K562 (cell line): ENCODE data around the gene STT3B. TPM values are rescaled to one million over a fixed set of nuclear protein-coding genes. Genes with fewer than 3 reads are reported as not detected.

Experiments
- HNRNPK ChIP-seq: fragments of 200-400 bp; formaldehyde crosslinking; IDR thresholded peaks from one replicate; pipeline ENCODE4 v1.6.1; 2018; ENCODE audit warnings: mild to moderate bottlenecking, low read depth, low read length; ENCODE audit not compliant: poor library complexity, severe bottlenecking
- POLR2G ChIP-seq: fragments of 200-400 bp; formaldehyde crosslinking; IDR thresholded peaks from 2 replicates; pipeline ENCODE4 v1.6.1; 2017; ENCODE audit warnings: low read depth, mild to moderate bottlenecking, antibody characterized with exemption, low read length, moderate library complexity
- PRMT5 ChIP-seq: sonication (generic); formaldehyde crosslinking; IDR thresholded peaks from 2 replicates; pipeline ENCODE4 v1.5.0; 2020; ENCODE audit warnings: missing genetic modification reagents
- TGIF2 ChIP-seq: sonication (generic); formaldehyde crosslinking; IDR thresholded peaks from 2 replicates; pipeline ENCODE4 v1.8.1; 2022; ENCODE audit warnings: mild to moderate bottlenecking, missing genetic modification reagents, moderate library complexity
- XRCC4 ChIP-seq: IDR thresholded peaks from one replicate; pipeline ENCODE4 v1.6.1; 2011; ENCODE audit not compliant: insufficient read depth, insufficient read length; ENCODE audit errors: extremely low read depth
- ZKSCAN1 ChIP-seq: fragments of 150-350 bp; IDR thresholded peaks from 2 replicates; pipeline ENCODE4 v1.6.1; 2016; ENCODE audit warnings: low read depth, low read length
- ZNF121 ChIP-seq: sonication (generic); formaldehyde crosslinking; conservative IDR thresholded peaks from 2 replicates; pipeline ENCODE4 v1.8.0; 2022; ENCODE audit warnings: missing genetic modification reagents
- ZNF212 ChIP-seq: fragments of 450-650 bp; formaldehyde crosslinking; IDR thresholded peaks from 2 replicates; pipeline ENCODE4 v1.4.0; 2020; ENCODE audit warnings: mild to moderate bottlenecking
- ZNF282 ChIP-seq: sonication (generic); formaldehyde crosslinking; IDR thresholded peaks from 2 replicates; pipeline ENCODE4 v1.8.1; 2023; ENCODE audit warnings: missing genetic modification reagents
- ZNF696 ChIP-seq: fragments of 250-450 bp; sonication (Bioruptor Pico); conservative IDR thresholded peaks from 2 replicates; pipeline ENCODE4 v1.4.0; 2020; ENCODE audit warnings: mild to moderate bottlenecking, moderate library complexity
- polyA plus RNA-seq, 8 experiments: library from polyadenylated mRNA; depleted of rRNA in 4 of 8; stranded (reverse) in 5 of 8; unstranded in 3 of 8; fragments of >200 nt; fragmentation: Nextera tagmentation in 2 of 8; fragmentation: Illumina TruSeq in 1 of 8; extraction: Ambion mirVana in 2 of 8; extraction: Trizol in 1 of 8; gene quantifications; 2 replicates each; pipeline versions ENCODE4 v1.2.1 to v1.2.3, GENCODE V29; 2011 to 2014; ENCODE audit warnings: inconsistent platforms in 1 of 8, missing spikeins in 1 of 8
- total RNA-seq, 7 experiments: library from RNA; depleted of rRNA in 6 of 7; stranded (reverse); fragments of >200 nt in 6 of 7; fragmentation: Illumina TruSeq in 2 of 7; extraction: Trizol in 2 of 7; gene quantifications; 2 replicates each; pipeline versions ENCODE4 v1.2.1 to v1.2.3, GENCODE V29; 2011 to 2021; ENCODE audit warnings: low replicate concordance in 1 of 7
- TF ChIP-seq, protein P1 (sequence below): fragments of 250-450 bp; sonication (Bioruptor Pico); IDR thresholded peaks from 2 replicates; pipeline ENCODE4 v1.8.0; 2022; ENCODE audit warnings: moderate library complexity, mild to moderate bottlenecking, inconsistent platforms
- TF ChIP-seq, protein P2 (sequence below): sonication (generic); formaldehyde crosslinking; IDR thresholded peaks from 2 replicates; pipeline ENCODE4 v1.8.1; 2023; ENCODE audit warnings: mild to moderate bottlenecking, missing genetic modification reagents
- TF ChIP-seq, protein P3 (sequence below): fragments of 450-650 bp; conservative IDR thresholded peaks from 2 replicates; pipeline ENCODE4 v1.6.1; 2016; ENCODE audit warnings: missing genetic modification characterization, low read depth, mild to moderate bottlenecking, control low read depth, missing compliant biosample characterization
- TF ChIP-seq, protein P4 (sequence below): fragments of 250-450 bp; sonication (Bioruptor Pico); IDR thresholded peaks from 2 replicates; pipeline ENCODE4 v1.4.0; 2020; ENCODE audit warnings: mild to moderate bottlenecking, moderate library complexity, borderline replicate concordance
- TF ChIP-seq, protein P5 (sequence below): sonication (generic); formaldehyde crosslinking; IDR thresholded peaks from 2 replicates; pipeline ENCODE4 v1.8.1; 2023; ENCODE audit warnings: mild to moderate bottlenecking, missing genetic modification reagents, moderate library complexity
- TF ChIP-seq, protein P6 (sequence below): conservative IDR thresholded peaks from 2 replicates; pipeline ENCODE4 v1.6.1; 2011; ENCODE audit warnings: low read depth, mild to moderate bottlenecking, low read length; ENCODE audit not compliant: control insufficient read depth

The STT3B gene
- total and polyA plus RNA-seq, 9 of the 15 experiments (the other 6 are each of a cell fraction or from before 2014, with no cell fraction given), result 22.4 to 147 (median 100) TPM

DNA sequence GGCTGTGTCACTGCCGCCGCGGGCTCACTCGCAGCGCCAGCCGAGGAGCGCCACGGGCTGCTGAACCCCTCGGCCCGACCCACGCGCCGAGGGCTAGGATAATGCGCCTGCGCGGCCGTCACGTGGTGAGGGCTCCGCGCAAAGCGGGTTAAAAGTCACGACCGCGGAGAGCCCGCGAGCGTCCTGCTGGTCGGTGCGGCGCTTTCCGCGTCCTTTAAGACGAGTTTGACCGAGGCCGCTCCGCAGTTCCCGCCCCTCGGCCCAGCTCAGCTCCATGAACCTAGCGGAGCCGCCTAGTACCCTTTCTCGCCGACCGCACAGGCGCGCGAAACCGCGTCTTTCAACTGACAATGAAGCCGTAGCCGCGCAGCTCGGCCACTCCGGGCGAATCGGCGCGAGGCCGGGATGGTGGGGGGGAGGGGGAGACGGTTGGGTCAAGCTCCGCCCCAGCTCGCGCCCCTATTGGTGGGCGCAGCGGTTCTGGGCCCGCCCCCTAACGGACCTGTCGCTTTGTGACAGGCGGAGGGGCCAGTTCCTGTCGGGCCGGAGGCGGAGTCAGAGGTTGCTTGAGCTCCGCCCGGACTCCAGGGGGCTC, 636 bp upstream of the STT3B start (continued):
- TF ChIP-seq ZNF121 (peak; percentile 3; the same call in 1 of the 2 replicates), ZNF212 (CRISPR knock-in tag) (peak; percentile 86; the same call in 1 of the 2 replicates), ZNF696 (CRISPR knock-in tag) (no peak), PRMT5 (CRISPR knock-in tag) (no peak), HNRNPK (peak; percentile 3), XRCC4 (no peak), POLR2G (peak; percentile 94), TGIF2 (CRISPR knock-in tag) (peak; percentile 56; the same call in 1 of the 2 replicates), ZKSCAN1 (0 out of 2 replicates have a peak, but pooled peaks have one; percentile 3), ZNF282 (CRISPR knock-in tag) (peak; percentile 96; the same call in 1 of the 2 replicates)
- TF ChIP-seq, protein P1, sequence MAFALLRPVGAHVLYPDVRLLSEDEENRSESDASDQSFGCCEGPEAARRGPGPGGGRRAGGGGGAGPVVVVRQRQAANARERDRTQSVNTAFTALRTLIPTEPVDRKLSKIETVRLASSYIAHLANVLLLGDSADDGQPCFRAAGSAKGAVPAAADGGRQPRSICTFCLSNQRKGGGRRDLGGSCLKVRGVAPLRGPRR (CRISPR knock-in tag), result peak; percentile 47; the same call in 1 of the 2 replicates
- TF ChIP-seq, protein P2, sequence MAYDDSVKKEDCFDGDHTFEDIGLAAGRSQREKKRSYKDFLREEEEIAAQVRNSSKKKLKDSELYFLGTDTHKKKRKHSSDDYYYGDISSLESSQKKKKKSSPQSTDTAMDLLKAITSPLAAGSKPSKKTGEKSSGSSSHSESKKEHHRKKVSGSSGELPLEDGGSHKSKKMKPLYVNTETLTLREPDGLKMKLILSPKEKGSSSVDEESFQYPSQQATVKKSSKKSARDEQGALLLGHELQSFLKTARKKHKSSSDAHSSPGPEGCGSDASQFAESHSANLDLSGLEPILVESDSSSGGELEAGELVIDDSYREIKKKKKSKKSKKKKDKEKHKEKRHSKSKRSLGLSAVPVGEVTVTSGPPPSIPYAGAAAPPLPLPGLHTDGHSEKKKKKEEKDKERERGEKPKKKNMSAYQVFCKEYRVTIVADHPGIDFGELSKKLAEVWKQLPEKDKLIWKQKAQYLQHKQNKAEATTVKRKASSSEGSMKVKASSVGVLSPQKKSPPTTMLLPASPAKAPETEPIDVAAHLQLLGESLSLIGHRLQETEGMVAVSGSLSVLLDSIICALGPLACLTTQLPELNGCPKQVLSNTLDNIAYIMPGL (CRISPR knock-in tag), result peak; percentile 82; the same call in 1 of the 2 replicates
- TF ChIP-seq, protein P3, sequence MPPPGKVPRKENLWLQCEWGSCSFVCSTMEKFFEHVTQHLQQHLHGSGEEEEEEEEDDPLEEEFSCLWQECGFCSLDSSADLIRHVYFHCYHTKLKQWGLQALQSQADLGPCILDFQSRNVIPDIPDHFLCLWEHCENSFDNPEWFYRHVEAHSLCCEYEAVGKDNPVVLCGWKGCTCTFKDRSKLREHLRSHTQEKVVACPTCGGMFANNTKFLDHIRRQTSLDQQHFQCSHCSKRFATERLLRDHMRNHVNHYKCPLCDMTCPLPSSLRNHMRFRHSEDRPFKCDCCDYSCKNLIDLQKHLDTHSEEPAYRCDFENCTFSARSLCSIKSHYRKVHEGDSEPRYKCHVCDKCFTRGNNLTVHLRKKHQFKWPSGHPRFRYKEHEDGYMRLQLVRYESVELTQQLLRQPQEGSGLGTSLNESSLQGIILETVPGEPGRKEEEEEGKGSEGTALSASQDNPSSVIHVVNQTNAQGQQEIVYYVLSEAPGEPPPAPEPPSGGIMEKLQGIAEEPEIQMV (tag), result no peak
- TF ChIP-seq, protein P4, sequence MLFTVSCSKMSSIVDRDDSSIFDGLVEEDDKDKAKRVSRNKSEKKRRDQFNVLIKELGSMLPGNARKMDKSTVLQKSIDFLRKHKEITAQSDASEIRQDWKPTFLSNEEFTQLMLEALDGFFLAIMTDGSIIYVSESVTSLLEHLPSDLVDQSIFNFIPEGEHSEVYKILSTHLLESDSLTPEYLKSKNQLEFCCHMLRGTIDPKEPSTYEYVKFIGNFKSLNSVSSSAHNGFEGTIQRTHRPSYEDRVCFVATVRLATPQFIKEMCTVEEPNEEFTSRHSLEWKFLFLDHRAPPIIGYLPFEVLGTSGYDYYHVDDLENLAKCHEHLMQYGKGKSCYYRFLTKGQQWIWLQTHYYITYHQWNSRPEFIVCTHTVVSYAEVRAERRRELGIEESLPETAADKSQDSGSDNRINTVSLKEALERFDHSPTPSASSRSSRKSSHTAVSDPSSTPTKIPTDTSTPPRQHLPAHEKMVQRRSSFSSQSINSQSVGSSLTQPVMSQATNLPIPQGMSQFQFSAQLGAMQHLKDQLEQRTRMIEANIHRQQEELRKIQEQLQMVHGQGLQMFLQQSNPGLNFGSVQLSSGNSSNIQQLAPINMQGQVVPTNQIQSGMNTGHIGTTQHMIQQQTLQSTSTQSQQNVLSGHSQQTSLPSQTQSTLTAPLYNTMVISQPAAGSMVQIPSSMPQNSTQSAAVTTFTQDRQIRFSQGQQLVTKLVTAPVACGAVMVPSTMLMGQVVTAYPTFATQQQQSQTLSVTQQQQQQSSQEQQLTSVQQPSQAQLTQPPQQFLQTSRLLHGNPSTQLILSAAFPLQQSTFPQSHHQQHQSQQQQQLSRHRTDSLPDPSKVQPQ, result peak; percentile 79; the same call in 1 of the 2 replicates
- TF ChIP-seq, protein P5, sequence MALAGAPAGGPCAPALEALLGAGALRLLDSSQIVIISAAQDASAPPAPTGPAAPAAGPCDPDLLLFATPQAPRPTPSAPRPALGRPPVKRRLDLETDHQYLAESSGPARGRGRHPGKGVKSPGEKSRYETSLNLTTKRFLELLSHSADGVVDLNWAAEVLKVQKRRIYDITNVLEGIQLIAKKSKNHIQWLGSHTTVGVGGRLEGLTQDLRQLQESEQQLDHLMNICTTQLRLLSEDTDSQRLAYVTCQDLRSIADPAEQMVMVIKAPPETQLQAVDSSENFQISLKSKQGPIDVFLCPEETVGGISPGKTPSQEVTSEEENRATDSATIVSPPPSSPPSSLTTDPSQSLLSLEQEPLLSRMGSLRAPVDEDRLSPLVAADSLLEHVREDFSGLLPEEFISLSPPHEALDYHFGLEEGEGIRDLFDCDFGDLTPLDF (CRISPR knock-in tag), result peak; percentile 97
- TF ChIP-seq, protein P6, sequence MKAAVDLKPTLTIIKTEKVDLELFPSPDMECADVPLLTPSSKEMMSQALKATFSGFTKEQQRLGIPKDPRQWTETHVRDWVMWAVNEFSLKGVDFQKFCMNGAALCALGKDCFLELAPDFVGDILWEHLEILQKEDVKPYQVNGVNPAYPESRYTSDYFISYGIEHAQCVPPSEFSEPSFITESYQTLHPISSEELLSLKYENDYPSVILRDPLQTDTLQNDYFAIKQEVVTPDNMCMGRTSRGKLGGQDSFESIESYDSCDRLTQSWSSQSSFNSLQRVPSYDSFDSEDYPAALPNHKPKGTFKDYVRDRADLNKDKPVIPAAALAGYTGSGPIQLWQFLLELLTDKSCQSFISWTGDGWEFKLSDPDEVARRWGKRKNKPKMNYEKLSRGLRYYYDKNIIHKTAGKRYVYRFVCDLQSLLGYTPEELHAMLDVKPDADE, result peak; percentile 40
